Measurements from ENCODE around the gene DDIT3.

- TF ChIP-seq CTCF (IDR thresholded peaks at IDR 0.05) (no peak), POLR2A (IDR thresholded peaks at IDR 0.05) (no peak)
Measured at GRCh38 chr12:57485695-57486094, 34.6 kb downstream of the DDIT3 start.

All from heart left ventricle (tissue), 13 donors.